Peyer's patch (tissue), 4 donors: ENCODE results near the gene HOXB8. TPM values are rescaled to one million over a fixed set of nuclear protein-coding genes. Genes with fewer than 3 reads are reported as not detected.

Experiments used
- DNase-seq, 3 donors: peaks; one replicate each; pipeline ENCODE4 v3.0.0-alpha.2; 2017 to 2019
- H3K27ac ChIP-seq, 4 donors: fragments of 200-600 bp; sonication (generic); one replicate each; pipeline ENCODE4 v1.5.1; 2016 to 2019
- H3K27me3 ChIP-seq, 2 donors: fragments of 200-600 bp; sonication (generic); one replicate each; pipeline ENCODE4 v1.5.1; 2019
- H3K36me3 ChIP-seq, 3 donors: fragments of 200-600 bp; sonication (generic); one replicate each; pipeline ENCODE4 v1.5.1; 2016 to 2019
- H3K4me1 ChIP-seq, 4 donors: fragments of 200-600 bp; sonication (generic); one replicate each; pipeline ENCODE4 v1.5.1; 2016 to 2019
- H3K4me3 ChIP-seq, 4 donors: fragments of 200-600 bp; sonication (generic); 1 replicate in 3 of 4; 2 replicates in 1 of 4; pipeline ENCODE4 v1.5.1; 2016 to 2019; ENCODE audit warnings: mild to moderate bottlenecking in 1 of 4
- H3K9me3 ChIP-seq, 4 donors: fragments of 200-600 bp; sonication (generic); one replicate each; pipeline ENCODE4 v1.5.1; 2016 to 2019; ENCODE audit warnings: mild to moderate bottlenecking in 1 of 4
- POLR2A ChIP-seq, 2 donors: fragments of 450-650 bp; IDR thresholded peaks; one replicate each; pipeline ENCODE4 v1.5.1; 2017; ENCODE audit warnings: antibody characterized with exemption in 2 of 2, mild to moderate bottlenecking in 2 of 2, moderate library complexity in 2 of 2
- total RNA-seq, 4 donors: library from RNA; depleted of rRNA; stranded (reverse); fragments of >200 nt; gene quantifications; one replicate each; pipeline ENCODE4 v1.1.0, GENCODE V29; 2016
- TF ChIP-seq, protein P1 (sequence below), 6 experiments: fragments of 450-650 bp in 4 of 6; fragments of 200-600 bp in 2 of 6; sonication (generic) in 1 of 6; IDR thresholded peaks; one replicate each; pipeline ENCODE4 v1.5.1; 2017 to 2019; ENCODE audit warnings: antibody characterized with exemption in 6 of 6, mild to moderate bottlenecking in 3 of 6, moderate library complexity in 1 of 6

The HOXB8 gene
- total RNA-seq, 4 donors from 2014 or later: 1.8 to 21.2 (median 14.9) TPM

DNA sequence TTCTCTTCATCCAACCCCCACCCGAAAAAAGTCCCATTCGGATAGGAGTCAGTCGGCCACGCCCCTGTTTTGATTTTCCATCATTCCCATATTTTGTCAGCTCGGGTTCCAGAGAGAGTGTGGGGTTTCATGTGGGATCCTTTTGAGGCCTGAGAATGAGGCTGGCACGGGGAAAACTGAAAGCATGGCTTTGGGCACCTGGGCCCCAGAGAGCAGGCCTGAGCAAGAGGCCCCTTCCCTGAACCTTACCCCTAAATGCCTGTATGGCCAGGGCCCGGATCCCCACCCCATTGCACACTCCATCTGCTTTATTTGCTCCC, 32.4 kb downstream of the HOXB8 start:
- TF ChIP-seq POLR2A (IDR thresholded peaks at IDR 0.05): no peak
- TF ChIP-seq, protein P1, sequence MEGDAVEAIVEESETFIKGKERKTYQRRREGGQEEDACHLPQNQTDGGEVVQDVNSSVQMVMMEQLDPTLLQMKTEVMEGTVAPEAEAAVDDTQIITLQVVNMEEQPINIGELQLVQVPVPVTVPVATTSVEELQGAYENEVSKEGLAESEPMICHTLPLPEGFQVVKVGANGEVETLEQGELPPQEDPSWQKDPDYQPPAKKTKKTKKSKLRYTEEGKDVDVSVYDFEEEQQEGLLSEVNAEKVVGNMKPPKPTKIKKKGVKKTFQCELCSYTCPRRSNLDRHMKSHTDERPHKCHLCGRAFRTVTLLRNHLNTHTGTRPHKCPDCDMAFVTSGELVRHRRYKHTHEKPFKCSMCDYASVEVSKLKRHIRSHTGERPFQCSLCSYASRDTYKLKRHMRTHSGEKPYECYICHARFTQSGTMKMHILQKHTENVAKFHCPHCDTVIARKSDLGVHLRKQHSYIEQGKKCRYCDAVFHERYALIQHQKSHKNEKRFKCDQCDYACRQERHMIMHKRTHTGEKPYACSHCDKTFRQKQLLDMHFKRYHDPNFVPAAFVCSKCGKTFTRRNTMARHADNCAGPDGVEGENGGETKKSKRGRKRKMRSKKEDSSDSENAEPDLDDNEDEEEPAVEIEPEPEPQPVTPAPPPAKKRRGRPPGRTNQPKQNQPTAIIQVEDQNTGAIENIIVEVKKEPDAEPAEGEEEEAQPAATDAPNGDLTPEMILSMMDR (IDR thresholded peaks at IDR 0.05): no peak
- peaks cover 0 to 70% (median 6%) of the 10 kb centered on the region in 4 donors for H3K4me1 ChIP-seq
- peak overlapping the region in 1 of 4 donors; percentile 61 for H3K4me3 ChIP-seq
- no peaks in the 10 kb centered on the region for H3K27me3 ChIP-seq
- H3K9me3 ChIP-seq: no peaks in the 10 kb centered on the region
- no peaks in the 10 kb centered on the region for H3K36me3 ChIP-seq
- H3K27ac ChIP-seq: peak overlapping the region; percentile 71 to 92 (median 84)
- no peak for DNase-seq

DNA sequence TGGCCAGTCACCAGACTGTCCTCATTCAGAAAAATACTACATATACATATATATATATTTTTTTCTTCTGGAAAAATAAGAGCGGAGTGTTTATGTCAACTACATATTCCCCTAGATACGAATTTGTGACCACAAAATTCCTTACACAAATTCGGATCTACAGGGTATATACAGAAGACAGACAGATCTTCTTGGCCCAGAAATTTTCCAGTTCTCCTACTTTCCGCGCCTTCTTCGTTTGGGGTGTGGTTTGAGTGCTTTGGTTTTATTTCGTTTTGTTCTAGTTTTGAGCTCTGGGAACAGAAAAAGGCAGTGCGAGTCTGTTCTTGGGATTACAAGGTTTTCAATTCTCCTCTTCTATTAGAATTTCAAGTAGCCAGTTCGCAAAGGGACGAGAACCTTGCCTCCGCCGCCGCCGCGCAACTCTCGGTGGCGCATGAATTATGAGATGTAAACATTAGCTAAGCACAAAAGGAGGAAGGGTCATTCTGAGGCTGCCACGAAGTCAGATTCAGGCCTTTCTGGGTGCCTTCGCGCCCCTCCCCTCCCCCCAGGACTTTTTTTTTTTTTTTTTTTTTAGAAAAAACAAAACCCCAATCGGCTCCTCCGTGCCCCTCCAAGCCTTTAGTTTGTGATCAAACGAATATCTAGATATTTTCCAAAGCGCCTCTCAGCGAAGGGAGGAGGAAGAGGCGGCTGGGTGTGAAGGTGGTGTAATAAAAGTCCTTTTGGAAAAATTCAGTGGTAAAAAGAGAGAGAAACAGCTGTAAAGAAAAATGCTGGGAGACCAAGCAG, 35.1 kb downstream of the HOXB8 start:
- DNase-seq: peak in 1 of 3 donors; percentile 64
- Histone ChIP-seq H3K27ac (peak overlapping the region; percentile 77 to 92 (median 84)), H3K4me3 (peak overlapping the region in 2 of 4 donors; percentile 15 to 61), H3K36me3 (peaks cover 0 to 4% (median 0%) of the 10 kb centered on the region in 3 donors), H3K4me1 (peaks cover 0 to 69% (median 5%) of the 10 kb centered on the region in 4 donors), H3K27me3 (no peaks in the 10 kb centered on the region), H3K9me3 (no peaks in the 10 kb centered on the region)
- TF ChIP-seq, protein P1 (IDR thresholded peaks at IDR 0.05): no peak
- no peak for TF ChIP-seq POLR2A (IDR thresholded peaks at IDR 0.05)

DNA sequence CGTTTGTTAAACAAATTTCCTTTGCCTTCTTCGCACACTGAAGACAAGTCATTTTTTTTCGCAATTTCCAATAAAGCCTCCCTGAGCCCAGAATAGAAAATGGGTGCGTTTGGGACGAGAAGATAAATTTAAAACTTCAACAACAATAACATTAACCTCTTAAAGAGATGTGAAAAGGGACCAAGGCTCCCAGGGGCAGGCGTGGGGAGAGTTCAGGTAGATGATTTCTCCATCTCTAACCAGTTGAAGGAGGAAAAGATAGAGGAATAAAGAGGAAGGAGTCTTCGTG, 35.7 kb downstream of the HOXB8 start:
- TF ChIP-seq POLR2A (IDR thresholded peaks at IDR 0.05): no peak
- TF ChIP-seq, protein P1 (IDR thresholded peaks at IDR 0.05): no peak
- Histone ChIP-seq H3K36me3 (peaks cover 0 to 4% (median 0%) of the 10 kb centered on the region in 3 donors), H3K4me3 (peak overlapping the region in 2 of 4 donors; percentile 61 to 82), H3K27ac (peak overlapping the region; percentile 77 to 92 (median 82)), H3K27me3 (no peaks in the 10 kb centered on the region), H3K4me1 (peaks cover 0 to 64% (median 5%) of the 10 kb centered on the region in 4 donors), H3K9me3 (no peaks in the 10 kb centered on the region)
- DNase-seq: no peak

DNA sequence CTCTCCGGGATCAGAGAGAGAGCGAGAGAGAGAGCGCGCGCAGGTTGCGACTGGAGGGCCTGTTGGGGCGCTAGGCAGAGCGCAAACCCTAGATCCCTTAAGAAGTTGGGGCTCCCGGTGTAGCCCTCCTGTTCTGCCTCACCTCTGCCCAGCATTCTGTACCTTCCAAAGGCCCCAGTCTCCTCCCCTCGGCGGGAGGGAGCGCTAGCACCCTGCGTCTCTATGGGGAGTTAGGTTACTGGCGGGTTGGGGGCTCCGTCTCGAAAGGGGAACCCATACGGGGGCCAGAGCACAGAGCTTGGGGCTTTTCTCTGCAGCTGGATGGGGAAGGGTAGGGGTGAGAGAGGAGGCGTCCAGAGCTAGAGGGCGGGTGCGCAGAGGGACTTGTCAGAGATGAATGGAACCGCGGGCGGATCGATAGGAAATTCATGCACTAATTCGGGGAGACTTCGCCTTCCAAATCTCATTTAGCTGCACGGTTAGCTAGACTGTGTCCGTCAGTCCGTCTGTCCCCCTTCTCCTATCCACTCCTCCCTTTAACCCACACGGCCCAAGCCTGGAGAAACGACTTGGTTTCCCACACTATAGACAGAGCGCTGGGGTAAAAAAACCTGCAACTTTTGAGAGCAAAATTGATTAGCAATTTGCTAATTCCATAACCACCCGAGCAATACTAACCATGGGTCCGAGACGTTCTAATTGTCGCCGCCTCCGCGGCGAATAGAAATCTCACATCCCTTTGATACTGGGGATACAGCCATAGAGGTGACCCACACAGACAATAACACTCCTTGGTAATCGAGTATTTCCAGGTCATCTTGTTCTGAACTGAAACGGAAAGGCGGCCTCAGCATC, 36.2 kb downstream of the HOXB8 start:
- Histone ChIP-seq H3K27ac (peak overlapping the region; percentile 77 to 92 (median 82)), H3K27me3 (no peaks in the 10 kb centered on the region), H3K4me1 (peaks cover 0 to 58% (median 5%) of the 10 kb centered on the region in 4 donors), H3K9me3 (no peaks in the 10 kb centered on the region), H3K36me3 (peaks cover 0 to 4% (median 0%) of the 10 kb centered on the region in 3 donors), H3K4me3 (peak overlapping the region; percentile 60 to 82 (median 65))
- TF ChIP-seq, protein P1 (IDR thresholded peaks at IDR 0.05): no peak
- TF ChIP-seq POLR2A (IDR thresholded peaks at IDR 0.05): no peak
- peak in 1 of 3 donors; percentile 55 for DNase-seq

DNA sequence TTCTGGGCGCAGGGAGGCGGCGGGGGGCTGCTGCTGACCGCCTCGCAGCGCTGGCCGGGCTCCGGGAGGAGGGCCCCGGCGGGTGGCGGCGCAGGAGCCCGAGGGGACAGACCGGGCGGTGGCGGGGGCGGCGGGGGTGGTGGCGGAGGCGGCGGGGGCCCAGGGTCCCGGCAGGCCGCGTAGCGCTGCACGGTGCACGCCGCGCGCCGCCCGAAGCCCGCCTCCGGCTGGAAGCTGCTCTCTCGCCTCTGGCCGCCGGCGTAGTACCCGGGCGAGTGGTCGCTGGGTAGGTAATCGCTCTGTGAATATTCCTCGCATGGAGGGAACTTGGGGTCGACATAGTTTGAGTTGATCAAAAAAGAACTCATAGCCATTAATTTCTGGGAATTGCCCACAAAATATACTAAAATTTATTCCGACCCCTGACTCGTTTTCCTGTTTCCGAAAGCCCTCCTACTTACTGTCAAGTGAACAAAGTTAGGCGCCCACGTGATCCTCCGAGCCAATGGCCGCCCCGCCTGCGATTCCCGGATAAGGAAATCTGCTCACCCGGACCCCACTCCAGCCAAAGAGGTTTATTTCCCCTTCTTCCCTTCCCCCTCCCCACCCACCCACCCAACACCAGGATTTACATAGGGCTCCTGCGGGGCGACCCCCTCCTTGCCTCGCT, 37.0 kb downstream of the HOXB8 start, which contains the start of gene HOXB4:
HOXB4 (minus strand) TSS at position 405 of the 670 bp plus-strand sequence; CDS start at position 374, 31 bp downstream.
- no peak for TF ChIP-seq POLR2A (IDR thresholded peaks at IDR 0.05)
- TF ChIP-seq, protein P1 (IDR thresholded peaks at IDR 0.05): no peak
- Histone ChIP-seq H3K4me3 (peak within 1 kb of the TSS; percentile 60 to 82 (median 65)), H3K4me1 (peaks cover 0 to 51% (median 5%) of the 10 kb centered on the region in 4 donors), H3K9me3 (no peaks in the 10 kb centered on the region), H3K27ac (peak within 1 kb of the TSS; percentile 77 to 92 (median 82)), H3K36me3 (peaks cover 0 to 4% (median 0%) of the 10 kb centered on the region in 3 donors), H3K27me3 (no peaks in the 10 kb centered on the region)
- DNase-seq: peak; percentile 81 to 94 (median 90)
